H7 (cell line): ENCODE measurements around the gene PMEL. TPM values are rescaled to one million over a fixed set of nuclear protein-coding genes. Genes with fewer than 3 reads are reported as not detected.

ENCODE experiments used
- DNase-seq: peaks from one replicate; pipeline ENCODE4 v3.0.0; 2012
- H3K27me3 ChIP-seq: 2 replicates; pipeline ENCODE4 v1.6.0; 2011; ENCODE audit warnings: mild to moderate bottlenecking, low read length; ENCODE audit not compliant: control insufficient read depth, insufficient read depth
- H3K36me3 ChIP-seq: replicated peaks from 2 replicates; pipeline ENCODE4 v1.5.1; 2011; ENCODE audit warnings: low read length; ENCODE audit not compliant: control insufficient read depth, insufficient read depth
- H3K4me3 ChIP-seq: 2 replicates; pipeline ENCODE4 v1.5.1; 2011; ENCODE audit warnings: low read depth, mild to moderate bottlenecking, control low read depth, low read length, moderate library complexity; ENCODE audit not compliant: insufficient read depth
- total RNA-seq: library from RNA; depleted of rRNA; stranded (reverse); fragments of >200 nt; shearing (Covaris generic); gene quantifications from 2 replicates; pipeline ENCODE4 v1.2.3, GENCODE V29; 2014

The PMEL gene
- total RNA-seq, 1 experiment from 2014 or later: 28.4 TPM

DNA sequence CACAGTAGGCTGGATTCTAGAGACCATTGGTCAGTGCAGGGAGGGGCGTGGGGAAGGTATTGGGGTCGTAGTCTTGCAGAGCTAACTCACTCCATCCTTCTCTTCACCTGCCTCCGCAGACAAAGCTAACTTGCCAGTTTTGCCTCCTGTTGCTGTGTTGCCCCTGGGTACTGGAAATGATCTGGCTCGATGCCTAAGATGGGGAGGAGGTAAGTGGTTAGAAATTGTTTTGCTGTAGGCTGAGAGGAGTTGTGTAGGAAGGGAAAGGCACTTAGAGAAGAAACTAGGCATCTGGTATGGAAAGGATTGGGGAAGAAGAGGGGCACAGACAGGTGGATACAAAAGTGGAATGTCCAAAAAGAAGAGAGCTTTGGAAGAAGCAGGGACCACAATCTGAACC is 23.8 kb downstream of the PMEL start:
- Histone ChIP-seq H3K4me3 (no peak overlapping the region), H3K36me3 (no peaks in the 10 kb centered on the region; the same call in 1 of the 2 replicates), H3K27me3 (no peaks in the 10 kb centered on the region; the same call in 1 of the 2 replicates)
- no peak for DNase-seq

DNA sequence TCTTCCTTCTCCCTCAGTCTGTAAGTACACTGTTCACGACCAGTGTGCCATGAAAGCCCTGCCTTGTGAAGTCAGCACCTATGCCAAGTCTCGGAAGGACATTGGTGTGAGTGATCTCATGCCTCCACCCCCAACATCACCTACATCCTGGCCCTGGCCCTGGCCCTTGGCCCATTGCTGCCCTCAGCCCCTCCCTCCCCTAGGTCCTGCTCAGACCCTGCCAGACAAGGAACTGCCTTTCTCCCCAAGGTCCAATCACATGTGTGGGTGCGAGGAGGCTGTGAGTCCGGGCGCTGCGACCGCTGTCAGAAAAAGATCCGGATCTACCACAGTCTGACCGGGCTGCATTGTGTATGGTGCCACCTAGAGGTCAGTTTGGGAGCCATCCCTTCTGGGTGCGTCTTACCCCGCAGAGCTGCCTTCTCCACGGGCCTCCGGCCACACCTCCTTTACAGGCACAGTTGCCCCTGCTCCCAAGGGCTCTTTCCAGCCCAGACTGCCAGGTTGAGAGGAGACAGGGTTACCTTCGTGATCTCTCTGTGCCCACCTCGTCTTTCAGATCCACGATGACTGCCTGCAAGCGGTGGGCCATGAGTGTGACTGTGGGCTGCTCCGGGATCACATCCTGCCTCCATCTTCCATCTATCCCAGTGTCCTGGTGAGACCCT is 25.6 kb downstream of the PMEL start:
- no peaks in the 10 kb centered on the region; the same call in 1 of the 2 replicates for H3K27me3 ChIP-seq
- peak; percentile 89 for DNase-seq
- H3K4me3 ChIP-seq: no peak overlapping the region
- no peaks in the 10 kb centered on the region; the same call in 1 of the 2 replicates for H3K36me3 ChIP-seq

DNA sequence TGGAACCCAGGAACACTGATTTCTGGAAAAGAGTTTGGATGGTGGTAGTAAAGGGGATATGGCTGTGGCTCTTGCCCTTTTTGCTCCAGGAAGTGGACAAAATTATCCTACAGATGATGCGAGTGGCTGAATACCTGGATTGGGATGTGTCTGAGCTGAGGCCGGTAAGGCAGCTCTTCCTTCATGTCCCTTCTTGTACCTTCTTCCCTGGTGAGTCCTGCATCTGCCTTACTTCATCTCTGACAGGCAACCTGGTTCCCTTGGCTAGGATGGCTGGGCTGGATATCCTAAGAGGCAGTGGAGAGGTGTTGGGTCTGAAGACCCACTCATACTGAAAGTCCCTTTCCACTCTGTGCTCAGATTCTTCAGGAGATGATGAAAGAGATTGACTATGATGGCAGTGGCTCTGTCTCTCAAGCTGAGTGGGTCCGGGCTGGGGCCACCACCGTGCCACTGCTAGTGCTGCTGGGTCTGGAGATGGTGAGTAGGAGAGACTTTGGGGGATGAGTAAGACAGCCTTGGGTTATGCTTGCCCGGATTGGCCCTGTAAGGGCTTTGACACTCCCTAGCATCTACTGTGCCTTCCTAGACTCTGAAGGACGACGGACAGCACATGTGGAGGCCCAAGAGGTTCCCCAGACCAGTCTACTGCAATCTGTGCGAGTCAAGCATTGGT is 26.9 kb downstream of the PMEL start:
- peak; percentile 2 for DNase-seq
- H3K4me3 ChIP-seq: no peak overlapping the region
- peaks cover 7% of the 10 kb centered on the region; the same call in 1 of the 2 replicates for H3K27me3 ChIP-seq
- no peaks in the 10 kb centered on the region; the same call in 1 of the 2 replicates for H3K36me3 ChIP-seq

DNA sequence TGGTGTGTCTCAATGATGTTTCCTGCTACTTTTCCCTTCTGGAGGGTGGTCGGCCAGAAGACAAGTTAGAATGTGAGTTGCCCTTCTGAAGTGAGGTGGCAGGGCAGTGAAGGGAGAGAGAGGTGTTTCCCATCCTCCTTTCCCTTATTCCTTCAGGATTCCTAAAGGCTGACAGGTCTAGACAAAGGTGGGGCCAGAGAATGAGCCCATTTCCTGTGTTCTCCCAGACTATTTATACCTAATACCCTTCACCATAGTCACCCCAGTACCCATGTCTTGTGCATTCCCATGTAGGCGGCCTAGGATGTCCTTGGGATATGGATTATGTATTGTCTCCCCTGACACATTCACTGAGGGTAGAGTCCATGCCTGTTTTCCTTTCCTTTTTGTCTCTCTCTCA is 27.9 kb downstream of the PMEL start:
- Histone ChIP-seq H3K27me3 (peaks cover 16% of the 10 kb centered on the region), H3K36me3 (no peaks in the 10 kb centered on the region; the same call in 1 of the 2 replicates), H3K4me3 (no peak overlapping the region)
- DNase-seq: peak; percentile 5

DNA sequence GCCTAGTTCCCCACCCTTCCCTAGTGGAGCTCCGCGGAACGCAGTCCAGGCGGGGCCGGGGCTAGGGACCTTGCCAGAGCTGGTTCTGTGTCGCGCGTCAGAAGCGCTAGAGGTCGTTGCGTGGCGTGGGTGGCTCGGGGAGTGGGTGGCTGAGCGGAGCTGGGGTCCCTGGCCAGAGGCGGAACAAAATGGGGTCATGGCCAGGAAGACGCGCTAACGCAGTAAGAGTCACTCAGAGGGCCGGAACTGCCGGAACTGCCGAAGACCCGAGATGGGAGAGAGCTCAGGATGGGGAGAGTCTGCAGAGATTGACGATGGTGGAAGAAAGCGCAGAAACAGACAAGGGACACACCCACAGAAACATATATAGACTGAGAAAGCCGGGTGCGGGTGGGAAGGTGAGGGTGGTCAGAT is 30.1 kb downstream of the PMEL start:
- Histone ChIP-seq H3K4me3 (peak overlapping the region; percentile 32; the same call in 1 of the 2 replicates), H3K27me3 (peaks cover 35% of the 10 kb centered on the region), H3K36me3 (no peaks in the 10 kb centered on the region; the same call in 1 of the 2 replicates)
- peak; percentile 66 for DNase-seq

DNA sequence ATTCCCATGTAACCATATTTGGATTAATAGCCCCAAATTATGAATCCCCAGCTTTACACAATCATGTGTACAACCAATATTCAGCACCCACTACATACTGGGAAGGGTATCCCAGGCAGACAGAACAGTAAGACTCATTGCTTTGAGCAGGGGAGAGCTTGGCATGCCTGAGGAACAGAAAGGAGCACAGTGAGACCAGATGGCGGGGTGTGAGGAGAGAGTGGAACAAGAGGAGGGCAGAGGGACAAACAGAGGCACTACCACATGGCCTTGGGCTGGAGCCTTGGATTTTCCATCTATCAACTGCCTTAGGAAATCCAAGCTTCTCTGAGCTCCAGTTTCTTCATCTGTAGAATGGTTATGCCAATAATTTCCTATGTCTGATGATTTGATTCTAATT is 31.1 kb downstream of the PMEL start:
- peak; percentile 8 for DNase-seq
- no peak overlapping the region for H3K4me3 ChIP-seq
- H3K36me3 ChIP-seq: no peaks in the 10 kb centered on the region
- H3K27me3 ChIP-seq: peaks cover 35% of the 10 kb centered on the region

DNA sequence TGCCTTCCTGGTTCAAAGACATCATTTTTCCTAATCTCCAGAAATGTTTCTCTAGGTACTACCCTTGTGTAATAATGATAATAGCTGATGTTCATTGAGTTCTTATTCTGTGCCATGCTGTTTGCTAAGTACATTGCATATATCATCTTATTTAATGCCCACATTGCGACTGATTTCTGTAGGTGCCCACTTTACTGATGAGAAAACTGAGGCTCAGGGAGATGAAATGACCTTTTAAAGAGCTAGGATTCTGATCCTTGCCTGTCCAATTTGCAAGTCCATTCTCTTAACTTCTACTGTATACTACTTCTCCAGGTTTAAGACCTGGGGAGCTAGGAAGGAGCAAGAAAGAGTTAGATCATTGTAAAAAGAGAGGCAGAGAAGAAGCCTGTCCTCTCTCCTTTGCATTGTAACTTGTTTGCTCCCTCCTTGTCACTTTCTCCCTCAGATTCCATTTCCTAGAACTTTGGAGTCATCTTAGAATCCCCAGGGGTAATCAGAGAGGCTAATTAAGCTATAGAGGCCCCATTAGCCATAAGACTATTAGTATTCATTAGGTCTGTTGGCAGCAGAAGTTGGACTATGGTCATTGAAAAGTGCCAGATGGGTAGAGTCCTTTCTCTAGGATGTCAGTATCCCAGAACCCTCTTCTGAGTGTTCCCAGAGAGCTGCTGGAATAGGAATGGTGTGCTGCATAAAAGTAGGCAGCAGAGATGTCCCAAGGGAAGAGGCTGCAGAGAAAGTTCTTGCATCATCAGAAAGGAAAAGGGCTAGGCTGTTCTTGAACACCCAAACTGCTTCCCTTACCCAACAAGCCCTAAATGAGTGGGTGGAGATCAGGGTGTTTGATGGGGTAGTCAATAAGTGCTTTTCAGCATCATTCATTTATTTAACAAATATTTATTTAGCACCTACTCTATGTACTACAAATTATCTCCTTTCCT is 31.8 kb downstream of the PMEL start:
- Histone ChIP-seq H3K4me3 (no peak overlapping the region), H3K27me3 (peaks cover 35% of the 10 kb centered on the region)

DNA sequence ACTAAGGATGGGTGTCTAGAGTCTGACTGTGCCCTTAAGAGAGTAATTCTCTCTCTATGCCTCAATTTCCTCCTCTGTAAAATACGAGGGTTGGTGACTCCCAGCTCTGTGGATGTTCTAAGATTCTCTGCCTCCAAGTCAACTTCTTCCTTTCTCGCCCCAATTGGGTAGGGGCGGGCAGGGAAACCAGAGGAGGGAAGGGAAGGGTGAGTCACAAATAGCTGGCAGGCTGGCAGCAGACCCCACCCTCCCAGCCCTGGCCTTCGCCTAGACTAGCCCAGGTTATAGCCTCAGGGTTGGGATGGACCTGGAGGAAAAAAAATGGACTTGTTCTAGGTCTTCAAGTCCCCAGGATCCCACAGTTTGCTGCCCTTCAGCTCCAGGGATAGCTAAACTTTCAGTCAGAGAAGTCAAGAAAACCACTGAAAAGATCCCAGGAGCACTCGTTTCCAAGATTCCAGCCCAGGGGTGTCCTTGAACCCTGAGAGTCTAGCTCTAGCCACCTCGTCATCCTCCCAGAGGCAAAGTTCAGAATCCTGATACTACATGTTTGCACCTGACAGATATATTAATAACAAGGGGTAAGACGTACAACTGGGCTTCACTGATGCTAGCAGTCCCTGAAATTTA is 32.6 kb downstream of the PMEL start:
- Histone ChIP-seq H3K4me3 (no peak overlapping the region), H3K36me3 (no peaks in the 10 kb centered on the region), H3K27me3 (peaks cover 35% of the 10 kb centered on the region)
- DNase-seq: no peak

More for the DNA sequence above, 31.8 kb downstream of the PMEL start:
- DNase-seq: no peak
- H3K36me3 ChIP-seq: no peaks in the 10 kb centered on the region

DNA sequence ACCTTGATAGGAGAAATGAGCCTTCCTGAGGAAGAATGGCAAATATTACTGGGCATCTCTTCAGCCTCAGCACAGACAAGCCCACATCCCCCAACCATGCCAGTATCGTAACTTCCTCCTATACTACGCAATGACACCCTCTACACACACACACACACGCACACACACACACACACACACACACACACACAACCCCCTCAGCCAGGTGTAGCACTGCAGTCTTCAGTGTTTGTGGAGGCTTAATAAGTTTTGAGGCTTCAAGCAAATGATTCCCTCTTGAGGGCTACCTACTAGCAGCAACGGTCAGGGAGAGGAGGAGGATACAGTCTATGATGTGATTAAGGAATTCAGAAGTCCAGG is 33.3 kb downstream of the PMEL start:
- Histone ChIP-seq H3K27me3 (peaks cover 35% of the 10 kb centered on the region), H3K4me3 (peak overlapping the region; percentile 59), H3K36me3 (no peaks in the 10 kb centered on the region)
- DNase-seq: no peak

DNA sequence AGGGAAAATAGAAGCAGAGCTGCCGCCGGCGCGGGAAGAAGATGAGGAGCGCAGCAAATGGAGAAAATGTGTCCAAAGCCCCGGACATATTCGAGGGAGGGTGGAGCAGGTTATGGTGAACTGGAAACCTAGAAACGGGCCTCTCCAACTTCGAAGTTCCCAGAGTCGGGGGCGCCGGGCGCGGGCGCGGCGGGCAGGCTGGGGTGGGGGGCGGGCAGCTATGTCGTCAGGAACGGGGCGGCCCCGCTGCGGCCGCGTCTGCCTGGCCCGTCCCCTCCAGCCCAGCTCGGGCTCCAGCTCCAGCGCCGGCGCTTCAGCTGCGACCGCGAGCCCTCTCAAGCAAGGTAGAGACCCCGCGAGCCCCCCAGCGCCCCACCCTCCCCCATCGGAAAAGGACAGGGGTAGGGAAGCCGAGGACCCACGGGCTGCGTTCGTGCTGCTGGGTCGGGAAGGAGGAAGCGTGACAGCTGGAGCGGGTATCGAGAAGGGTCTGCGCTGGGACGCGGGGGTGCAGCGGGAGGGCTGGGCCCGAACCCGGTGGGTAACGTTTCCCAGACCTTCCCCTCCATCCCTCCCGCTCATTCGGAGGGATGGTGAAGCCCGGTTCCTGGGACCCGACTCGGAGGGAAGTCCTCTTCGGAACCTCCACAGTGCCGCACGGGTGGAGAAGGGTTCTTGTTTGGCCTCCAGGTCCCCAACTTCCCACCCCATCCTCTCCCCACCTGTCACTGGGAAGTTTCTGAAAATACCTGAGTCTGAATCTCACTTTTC is 33.9 kb downstream of the PMEL start:
- peak; percentile 93 for DNase-seq
- H3K36me3 ChIP-seq: no peaks in the 10 kb centered on the region
- H3K4me3 ChIP-seq: peak overlapping the region; percentile 59
- H3K27me3 ChIP-seq: peaks cover 35% of the 10 kb centered on the region

DNA sequence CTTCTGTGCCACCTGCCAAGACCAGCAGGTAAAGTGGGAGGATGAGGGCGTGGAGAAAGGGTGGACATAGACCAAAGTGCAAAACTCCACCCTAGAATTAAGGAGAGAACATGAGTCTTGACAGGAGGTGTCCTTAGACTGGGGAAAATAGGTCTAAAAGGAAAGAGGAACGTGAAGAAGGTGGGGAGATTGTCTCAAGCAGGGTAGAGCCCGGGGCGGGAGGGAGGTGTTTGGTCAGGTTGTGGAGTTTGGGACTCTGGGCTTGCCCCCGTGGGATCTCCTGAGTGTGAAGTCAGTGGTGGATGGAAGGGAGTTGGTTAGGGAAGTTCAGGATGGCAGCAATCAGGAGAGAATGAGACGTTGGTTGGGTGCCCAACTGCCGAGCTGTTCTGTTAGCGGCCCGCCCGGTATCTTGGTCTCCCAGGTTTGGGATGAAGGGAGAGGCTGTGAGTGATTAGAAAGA is 34.5 kb downstream of the PMEL start:
- Histone ChIP-seq H3K27me3 (peaks cover 35% of the 10 kb centered on the region), H3K4me3 (peak overlapping the region; percentile 59), H3K36me3 (no peaks in the 10 kb centered on the region)
- peak; percentile 63 for DNase-seq

DNA sequence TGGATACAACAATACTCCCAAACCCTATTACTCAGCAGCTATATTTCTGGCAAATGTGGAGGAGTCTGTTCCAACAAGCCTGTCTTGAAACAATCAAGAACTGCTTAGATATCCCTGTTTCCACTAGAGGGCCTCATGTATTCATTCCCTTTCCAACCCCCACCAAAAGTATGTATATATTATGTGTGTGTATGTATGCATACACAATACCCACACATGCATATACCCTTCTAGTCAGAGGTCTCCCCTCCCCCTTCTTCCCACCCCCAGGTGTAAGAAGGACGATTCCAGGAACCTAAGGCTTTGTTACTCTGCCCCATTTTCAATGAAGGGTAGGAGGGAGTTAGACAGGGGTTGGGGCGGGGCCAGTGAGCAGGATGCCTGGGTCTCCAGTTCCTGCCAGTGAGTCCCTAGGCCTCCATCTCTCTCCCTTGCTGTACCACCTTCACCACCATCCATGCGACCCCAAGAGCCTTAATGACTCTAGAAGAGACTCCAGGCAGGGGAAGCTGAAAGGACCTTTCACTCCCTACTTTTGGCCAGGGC is 35.0 kb downstream of the PMEL start, which contains the start of gene DGKA:
TSS of gene DGKA (plus strand) at position 392 of the 546 bp plus-strand sequence. CDS start 5,342 bp downstream, outside the sequence.
- DNase-seq: peak; percentile 77
- no peaks in the 10 kb centered on the region for H3K36me3 ChIP-seq

DNA sequence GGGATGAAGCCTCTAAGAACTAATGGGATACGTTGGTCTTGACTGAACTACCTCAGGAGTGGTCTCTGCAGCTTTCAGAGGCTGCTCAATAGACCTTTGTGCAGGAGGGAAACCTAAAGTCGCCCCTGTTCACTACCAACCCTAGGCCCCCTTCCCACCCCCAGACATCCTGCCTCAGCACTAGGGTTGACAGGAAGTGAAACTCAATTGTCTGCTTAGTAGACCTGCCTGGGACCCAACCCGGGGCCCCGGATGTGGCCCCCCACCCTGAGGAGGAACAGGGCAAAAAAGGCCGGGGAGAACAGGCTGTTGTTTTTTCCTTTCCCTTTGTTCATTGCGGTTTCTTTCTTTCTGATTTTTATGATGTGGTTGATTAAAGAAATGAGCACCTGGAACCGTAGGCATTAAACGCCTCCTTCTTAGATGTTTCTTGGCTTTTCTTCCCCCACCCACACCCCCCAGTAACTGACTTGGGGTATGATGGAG is 36.5 kb downstream of the PMEL start:
- Histone ChIP-seq H3K27me3 (peaks cover 31% of the 10 kb centered on the region), H3K36me3 (no peaks in the 10 kb centered on the region), H3K4me3 (no peak overlapping the region)
- no peak for DNase-seq

More for the DNA sequence above, 35.0 kb downstream of the PMEL start, which contains the start of gene DGKA:
- Histone ChIP-seq H3K4me3 (peak within 1 kb of the TSS; percentile 59), H3K27me3 (peaks cover 35% of the 10 kb centered on the region)
